H1 (cell line): ENCODE measurements around the gene GPC6. TPM values are rescaled to one million over a fixed set of nuclear protein-coding genes. Genes with fewer than 3 reads are reported as not detected.

Experiments used
- CHD7 ChIP-seq: fragments of 300-600 bp; sonication (generic); IDR thresholded peaks from 2 replicates; pipeline ENCODE4 v1.7.1; 2012; ENCODE audit warnings: low read length, moderate library complexity, mild to moderate bottlenecking, inconsistent platforms; ENCODE audit not compliant: insufficient replicate concordance
- HDAC6 ChIP-seq: IDR thresholded peaks from one replicate; pipeline ENCODE4 v1.7.1; 2012; ENCODE audit warnings: low read depth, mild to moderate bottlenecking, inconsistent platforms, low read length, moderate library complexity
- KDM1A ChIP-seq: fragments of 200-600, 300-600 bp; sonication (generic); IDR thresholded peaks from 2 replicates; pipeline ENCODE4 v1.7.1; 2016; ENCODE audit warnings: mild to moderate bottlenecking, low read length, borderline replicate concordance
- NRF1 ChIP-seq: IDR thresholded peaks from 2 replicates; pipeline ENCODE4 v1.6.1; 2011; ENCODE audit warnings: mild to moderate bottlenecking, low read depth, low read length, improper control_type of control experiment
- POU5F1 ChIP-seq: IDR thresholded peaks from 2 replicates; pipeline ENCODE4 v1.6.1; 2011; ENCODE audit warnings: low read depth, mild to moderate bottlenecking, low read length, moderate library complexity
- SIN3A ChIP-seq, 2 experiments: IDR thresholded peaks in 1 of 2; conservative IDR thresholded peaks in 1 of 2; 2 replicates each; pipeline ENCODE4 v1.6.1; 2011 to 2012; ENCODE audit warnings: low read length in 2 of 2, improper control_type of control experiment in 1 of 2, low read depth in 1 of 2, mild to moderate bottlenecking in 1 of 2
- SRF ChIP-seq: IDR thresholded peaks from 2 replicates; pipeline ENCODE4 v1.6.1; 2011; ENCODE audit warnings: mild to moderate bottlenecking, low read depth, low read length, moderate library complexity
- TAF1 ChIP-seq: IDR thresholded peaks from 2 replicates; pipeline ENCODE4 v1.6.1; 2011; ENCODE audit warnings: mild to moderate bottlenecking, low read depth, low read length
- polyA plus RNA-seq, 7 experiments: library from polyadenylated mRNA; depleted of rRNA in 3 of 7; stranded (reverse) in 5 of 7; unstranded in 2 of 7; fragments of >200 nt in 5 of 7; fragments of 200-250 nt in 2 of 7; gene quantifications; 1 replicate in 5 of 7; 2 replicates in 1 of 7; 4 replicates in 1 of 7; pipeline versions ENCODE4 v1.2.1 to v1.2.3, GENCODE V29; 2011 to 2013; ENCODE audit warnings: missing spikeins in 2 of 7, mixed read lengths in 2 of 7
- total RNA-seq: library from RNA; stranded (reverse); fragmentation: NEBNext Ultra II Directional; extraction: Animal tissue kit (Norgen Biotek cat#: 25700); gene quantifications from 2 replicates; pipeline ENCODE4 v1.2.1, GENCODE V29; 2021

Gene GPC6
- total and polyA plus RNA-seq, 2 of the 8 experiments (the other 6 are each of a cell fraction or from before 2014, with no cell fraction given): 5.4 to 12.0 TPM

- TF ChIP-seq KDM1A (no peak), SIN3A (conservative IDR thresholded peaks at IDR 0.05 in 1 of 2, IDR thresholded peaks at IDR 0.05 in 1 of 2; ENCODE audit: low read depth in 1 of 2, low read length in 2 of 2) (no peak), SRF (no peak), CHD7 (no peak), POU5F1 (no peak), TAF1 (no peak), NRF1 (no peak), HDAC6 (no peak)
Observed at GRCh38 chr13:93984052-93984451, 757.4 kb downstream of the GPC6 start (continued).
